H9 (cell line): ENCODE data around the gene MCCC1. TPM values are rescaled to one million over a fixed set of nuclear protein-coding genes. Genes with fewer than 3 reads are reported as not detected.

Experiments
- DNase-seq: peaks from one replicate; pipeline ENCODE4 v3.0.0-alpha.2; 2017
- H2AFZ ChIP-seq: one replicate; pipeline ENCODE4 v1.6.1; 2013; ENCODE audit warnings: mild to moderate bottlenecking, low read length, control low read depth, moderate library complexity
- H2AK5ac ChIP-seq: 2 replicates; pipeline ENCODE4 v1.6.1; 2013; ENCODE audit warnings: low read length, control low read depth, mixed read lengths; ENCODE audit not compliant: insufficient read length
- H2BK120ac ChIP-seq: one replicate; pipeline ENCODE4 v1.6.1; 2013; ENCODE audit warnings: low read depth, mild to moderate bottlenecking, low read length, control low read depth, inconsistent platforms; ENCODE audit not compliant: poor library complexity, severe bottlenecking
- H2BK12ac ChIP-seq: 2 replicates; pipeline ENCODE4 v1.6.1; 2013; ENCODE audit warnings: low read length, control low read depth, mixed read lengths, low read depth; ENCODE audit not compliant: insufficient read length
- H2BK15ac ChIP-seq: 2 replicates; pipeline ENCODE4 v1.6.1; 2013; ENCODE audit warnings: low read depth, low read length, control low read depth
- H2BK20ac ChIP-seq: one replicate; pipeline ENCODE4 v1.6.1; 2013; ENCODE audit warnings: low read depth, mild to moderate bottlenecking, low read length, control low read depth, inconsistent platforms; ENCODE audit not compliant: poor library complexity, severe bottlenecking
- H2BK5ac ChIP-seq: 2 replicates; pipeline ENCODE4 v1.6.1; 2013; ENCODE audit warnings: low read length, control low read depth, mixed read lengths; ENCODE audit not compliant: insufficient read length
- H3K14ac ChIP-seq: 2 replicates; pipeline ENCODE4 v1.6.1; 2013; ENCODE audit warnings: low read length, control low read depth; ENCODE audit not compliant: insufficient read depth
- H3K18ac ChIP-seq: 2 replicates; pipeline ENCODE4 v1.6.1; 2013; ENCODE audit warnings: low read depth, mild to moderate bottlenecking, mixed read lengths, low read length, control low read depth; ENCODE audit not compliant: insufficient read length
- H3K23ac ChIP-seq: 2 replicates; pipeline ENCODE4 v1.6.1; 2013; ENCODE audit warnings: low read length, control low read depth, mixed read lengths, low read depth; ENCODE audit not compliant: insufficient read length
- H3K23me2 ChIP-seq: 2 replicates; pipeline ENCODE4 v1.6.1; 2013; ENCODE audit warnings: low read depth, mild to moderate bottlenecking, mixed read lengths, low read length, control low read depth; ENCODE audit not compliant: insufficient read length, poor library complexity, severe bottlenecking
- H3K27ac ChIP-seq: 2 replicates; pipeline ENCODE4 v1.5.1; 2013; ENCODE audit warnings: low read length, control low read depth, mixed read lengths, low read depth; ENCODE audit not compliant: insufficient read length
- H3K27me3 ChIP-seq: 2 replicates; pipeline ENCODE4 v1.6.1; 2013; ENCODE audit warnings: low read length, control low read depth, inconsistent platforms; ENCODE audit not compliant: insufficient read depth
- H3K4ac ChIP-seq: 2 replicates; pipeline ENCODE4 v1.6.1; 2013; ENCODE audit warnings: low read depth, mild to moderate bottlenecking, control low read depth, inconsistent platforms, low read length, moderate library complexity
- H3K4me1 ChIP-seq: 2 replicates; pipeline ENCODE4 v1.6.1; 2013; ENCODE audit warnings: low read length, control low read depth, inconsistent platforms; ENCODE audit not compliant: insufficient read depth
- H3K4me2 ChIP-seq: 2 replicates; pipeline ENCODE4 v1.6.1; 2013; ENCODE audit warnings: low read length, control low read depth, mixed read lengths; ENCODE audit not compliant: insufficient read length, insufficient read depth
- H3K56ac ChIP-seq: 2 replicates; pipeline ENCODE4 v1.6.1; 2013; ENCODE audit warnings: low read depth, mild to moderate bottlenecking, mixed read lengths, low read length, control low read depth; ENCODE audit not compliant: insufficient read length
- H3K79me1 ChIP-seq: 2 replicates; pipeline ENCODE4 v1.6.1; 2013; ENCODE audit warnings: low read depth, mild to moderate bottlenecking, moderate library complexity, low read length, control low read depth, inconsistent platforms; ENCODE audit not compliant: insufficient read depth, poor library complexity, severe bottlenecking
- H3K79me2 ChIP-seq: 2 replicates; pipeline ENCODE4 v1.6.1; 2013; ENCODE audit warnings: low read length, control low read depth, inconsistent platforms; ENCODE audit not compliant: insufficient read depth
- H3K9ac ChIP-seq: 2 replicates; pipeline ENCODE4 v1.6.1; 2013; ENCODE audit warnings: low read length, control low read depth, mixed read lengths; ENCODE audit not compliant: insufficient read length; ENCODE audit errors: extremely low read depth
- H3K9me3 ChIP-seq: one replicate; pipeline ENCODE4 v1.6.1; 2013; ENCODE audit warnings: low read depth, low read length, inconsistent platforms; ENCODE audit not compliant: control insufficient read depth
- H3T11ph ChIP-seq: one replicate; pipeline ENCODE4 v1.6.1; 2013; ENCODE audit warnings: mild to moderate bottlenecking, low read length, control low read depth, inconsistent platforms
- H4K20me1 ChIP-seq: one replicate; pipeline ENCODE4 v1.6.1; 2013; ENCODE audit not compliant: control insufficient read depth, insufficient read length, insufficient read depth
- H4K5ac ChIP-seq: 2 replicates; pipeline ENCODE4 v1.6.1; 2013; ENCODE audit warnings: low read depth, mild to moderate bottlenecking, mixed read lengths, low read length, control low read depth; ENCODE audit not compliant: insufficient read length
- H4K8ac ChIP-seq: replicated peaks from 2 replicates; pipeline ENCODE4 v1.6.1; 2013; ENCODE audit warnings: low read length, control low read depth, mixed read lengths, low read depth; ENCODE audit not compliant: insufficient read length
- H4K91ac ChIP-seq: 2 replicates; pipeline ENCODE4 v1.6.1; 2013; ENCODE audit warnings: low read depth, mild to moderate bottlenecking, moderate library complexity, mixed read lengths, low read length, control low read depth; ENCODE audit not compliant: insufficient read length
- H3K27ac Mint-ChIP-seq, 3 experiments: 2 replicates in 2 of 3; 3 replicates in 1 of 3; pipeline ENCODE4 v1.8.0; 2020 to 2021; ENCODE audit warnings: mixed read lengths in 3 of 3, mild to moderate bottlenecking in 1 of 3, moderate library complexity in 1 of 3
- H3K27me3 Mint-ChIP-seq: 2 replicates; pipeline ENCODE4 v1.8.0; 2021; ENCODE audit warnings: low read depth, mild to moderate bottlenecking, moderate library complexity, mixed read lengths
- H3K36me3 Mint-ChIP-seq, 3 experiments: 2 replicates in 2 of 3; 3 replicates in 1 of 3; pipeline ENCODE4 v1.8.0; 2020 to 2021; ENCODE audit warnings: low read depth in 3 of 3, mixed read lengths in 3 of 3; ENCODE audit not compliant: insufficient read depth in 1 of 3
- H3K4me1 Mint-ChIP-seq, 2 experiments: 2 replicates each; pipeline ENCODE4 v1.8.0; 2020; ENCODE audit warnings: mixed read lengths in 2 of 2
- H3K4me3 Mint-ChIP-seq, 2 experiments: 2 replicates in 1 of 2; 3 replicates in 1 of 2; pipeline ENCODE4 v1.8.0; 2020 to 2021; ENCODE audit warnings: mild to moderate bottlenecking in 2 of 2, mixed read lengths in 2 of 2, moderate library complexity in 1 of 2
- H3K9me3 Mint-ChIP-seq, 2 experiments: 2 replicates in 1 of 2; 3 replicates in 1 of 2; pipeline ENCODE4 v1.8.0; 2020; ENCODE audit warnings: mild to moderate bottlenecking in 2 of 2, mixed read lengths in 2 of 2, moderate library complexity in 1 of 2
- CTCF ChIP-seq: fragments of 200-600 bp; sonication (generic); conservative IDR thresholded peaks from 3 replicates; pipeline ENCODE4 v1.8.0; 2021; ENCODE audit warnings: antibody characterized with exemption, mild to moderate bottlenecking
- WGBS: extraction: QIAGEN DNeasy Blood & Tissue Kit; methylation state at CpG from one replicate; pipeline ENCODE4 v1.1.7; 2013; ENCODE audit warnings: missing lambda C conversion rate, low lambda C conversion rate, mixed read lengths; ENCODE audit not compliant: insufficient read length; ENCODE audit errors: extremely low coverage; 5-methylcytosine and 5-hydroxymethylcytosine counted together
- total RNA-seq: library from RNA; stranded (reverse); gene quantifications from 2 replicates; pipeline ENCODE4 v1.2.1, GENCODE V29; 2021

Gene MCCC1
- total RNA-seq, 1 experiment from 2014 or later = 18.3 TPM

GRCh38 chr3:183092256-183092655 lies 7.0 kb downstream of the MCCC1 start:
- Mint-ChIP-seq H3K36me3 (peaks cover 8 to 37% (median 33%) of the 10 kb centered on the region in 3 experiments; a peak in 6 of 7 replicates), H3K9me3 (no peaks in the 10 kb centered on the region)

More at GRCh38 chr3:183092256-183092655, 7.0 kb downstream of the MCCC1 start:
- Histone ChIP-seq H3K4me2 (no peak overlapping the region), H2BK20ac (no peak overlapping the region), H3K79me2 (no peaks in the 10 kb centered on the region), H3K4me1 (peaks cover under 1% of the 10 kb centered on the region; the same call in 1 of the 2 replicates), H2AK5ac (no peak overlapping the region), H3K23me2 (no peaks in the 10 kb centered on the region), H3K18ac (no peak overlapping the region), H4K20me1 (no peaks in the 10 kb centered on the region), H3K23ac (no peak overlapping the region), H4K8ac (no peak overlapping the region), H3T11ph (no peak overlapping the region), H3K4ac (no peak overlapping the region), H2BK120ac (no peak overlapping the region), H3K27ac (no peak overlapping the region), H3K14ac (no peak overlapping the region), H3K9ac (no peak overlapping the region), H2AFZ (no peak overlapping the region), H2BK5ac (no peak overlapping the region), H4K5ac (no peak overlapping the region), H3K56ac (no peak overlapping the region), H2BK15ac (no peak overlapping the region), H3K27me3 (no peaks in the 10 kb centered on the region), H4K91ac (no peak overlapping the region), H3K79me1 (peaks cover under 1% of the 10 kb centered on the region), H3K9me3 (no peaks in the 10 kb centered on the region), H2BK12ac (no peak overlapping the region)
- Mint-ChIP-seq H3K4me3 (no peak overlapping the region), H3K27me3 (no peaks in the 10 kb centered on the region), H3K27ac (no peak overlapping the region), H3K4me1 (peaks cover under 1 to 5% of the 10 kb centered on the region in 2 experiments)
- no CpG with 5 or more reads among the region's 8 CpGs for WGBS
- DNase-seq = no peak
- no peak for TF ChIP-seq CTCF
